GM21723 (cell line): ENCODE data around the gene SEMG1.

Source experiments
- ATAC-seq: cut with Tn5 transposase; IDR thresholded peaks from one replicate; pipeline ENCODE4 v1.9.1; 2021; ENCODE audit warnings: mild to moderate bottlenecking, moderate library complexity; ENCODE audit not compliant: unreplicated experiment

SEMG1 gene, protein sequence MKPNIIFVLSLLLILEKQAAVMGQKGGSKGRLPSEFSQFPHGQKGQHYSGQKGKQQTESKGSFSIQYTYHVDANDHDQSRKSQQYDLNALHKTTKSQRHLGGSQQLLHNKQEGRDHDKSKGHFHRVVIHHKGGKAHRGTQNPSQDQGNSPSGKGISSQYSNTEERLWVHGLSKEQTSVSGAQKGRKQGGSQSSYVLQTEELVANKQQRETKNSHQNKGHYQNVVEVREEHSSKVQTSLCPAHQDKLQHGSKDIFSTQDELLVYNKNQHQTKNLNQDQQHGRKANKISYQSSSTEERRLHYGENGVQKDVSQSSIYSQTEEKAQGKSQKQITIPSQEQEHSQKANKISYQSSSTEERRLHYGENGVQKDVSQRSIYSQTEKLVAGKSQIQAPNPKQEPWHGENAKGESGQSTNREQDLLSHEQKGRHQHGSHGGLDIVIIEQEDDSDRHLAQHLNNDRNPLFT

GRCh38 chr20:45206725-45207124 is at the start of gene SEMG1:
Gene SEMG1, plus strand, starts transcription at chr20:45207033. Its CDS starts 21 bp downstream, at chr20:45207054.
- no peak for ATAC-seq

- ATAC-seq: no peak
Observed at GRCh38 chr20:45157962-45158361, 48.9 kb upstream of the SEMG1 start.

DNA sequence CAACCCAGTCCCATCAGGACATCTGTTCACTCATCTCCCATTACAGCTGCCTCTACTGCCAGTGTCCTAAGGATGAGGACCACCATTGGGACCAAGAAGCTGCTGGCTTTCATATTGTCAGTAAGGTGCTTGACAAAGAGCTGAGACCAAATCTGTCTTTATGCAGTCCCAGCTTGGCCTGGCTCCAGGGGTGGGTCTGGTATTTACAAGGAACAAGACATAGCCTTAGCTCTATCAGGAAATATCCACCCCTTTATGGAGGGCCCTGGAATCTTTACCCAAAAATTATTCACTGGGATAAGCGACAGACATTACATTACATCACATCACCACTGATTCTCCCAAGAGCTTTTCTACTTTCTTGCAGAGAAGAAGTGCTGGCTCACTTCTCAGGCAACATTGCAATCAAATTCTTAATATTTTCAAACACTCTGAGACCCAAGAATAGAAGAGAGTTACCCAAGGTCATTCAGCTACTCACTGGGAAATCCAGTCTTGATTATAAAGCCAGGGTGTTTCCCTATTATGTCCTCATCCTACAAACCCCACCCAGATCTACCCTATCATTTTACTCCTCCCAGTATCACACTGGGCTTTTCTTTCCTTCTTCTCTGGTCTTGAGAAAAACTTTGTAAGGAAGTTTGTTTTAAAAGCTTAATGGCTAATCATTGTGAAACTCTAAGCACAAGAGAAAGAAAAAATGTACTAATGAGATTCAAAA is 43.6 kb upstream of the SEMG1 start:
- ATAC-seq: no peak

DNA sequence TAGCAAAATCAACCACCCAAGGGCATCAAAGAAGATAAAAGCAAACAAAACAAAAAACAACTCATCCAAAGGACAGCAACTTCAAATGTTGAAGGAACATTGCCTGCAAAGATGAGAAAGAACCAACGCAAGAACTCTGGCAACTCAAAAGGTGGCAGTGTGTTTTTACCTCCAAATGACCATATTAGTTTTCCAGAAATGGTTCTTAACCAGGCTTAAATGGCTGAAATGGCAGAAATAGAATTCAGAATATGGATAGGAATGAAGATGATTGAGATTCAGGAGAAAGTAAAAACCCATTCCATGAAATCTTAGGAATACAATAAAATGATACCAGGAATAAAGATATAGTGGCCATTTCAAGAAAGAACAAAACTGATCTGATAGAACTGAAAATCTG is 41.9 kb upstream of the SEMG1 start:
- ATAC-seq: no peak

DNA sequence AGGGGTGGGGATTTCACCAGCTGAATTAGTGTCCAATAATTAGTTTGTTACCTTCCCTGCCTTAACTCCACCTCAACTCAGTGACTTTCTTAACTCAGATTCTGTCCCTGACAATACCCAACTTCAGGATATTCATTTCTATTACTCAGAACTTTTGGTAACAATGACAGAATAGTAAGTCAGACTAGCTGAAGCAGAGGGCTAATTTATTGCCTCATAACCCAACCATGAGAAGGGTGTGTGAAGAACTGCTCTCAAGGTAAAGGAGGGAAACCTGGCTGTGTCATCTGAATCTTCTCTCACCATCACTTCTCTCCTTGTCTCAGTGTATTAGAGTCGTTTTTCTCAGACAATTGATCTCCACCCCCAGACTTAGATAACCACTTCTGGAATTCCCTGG is 33.3 kb upstream of the SEMG1 start:
- no peak for ATAC-seq

DNA sequence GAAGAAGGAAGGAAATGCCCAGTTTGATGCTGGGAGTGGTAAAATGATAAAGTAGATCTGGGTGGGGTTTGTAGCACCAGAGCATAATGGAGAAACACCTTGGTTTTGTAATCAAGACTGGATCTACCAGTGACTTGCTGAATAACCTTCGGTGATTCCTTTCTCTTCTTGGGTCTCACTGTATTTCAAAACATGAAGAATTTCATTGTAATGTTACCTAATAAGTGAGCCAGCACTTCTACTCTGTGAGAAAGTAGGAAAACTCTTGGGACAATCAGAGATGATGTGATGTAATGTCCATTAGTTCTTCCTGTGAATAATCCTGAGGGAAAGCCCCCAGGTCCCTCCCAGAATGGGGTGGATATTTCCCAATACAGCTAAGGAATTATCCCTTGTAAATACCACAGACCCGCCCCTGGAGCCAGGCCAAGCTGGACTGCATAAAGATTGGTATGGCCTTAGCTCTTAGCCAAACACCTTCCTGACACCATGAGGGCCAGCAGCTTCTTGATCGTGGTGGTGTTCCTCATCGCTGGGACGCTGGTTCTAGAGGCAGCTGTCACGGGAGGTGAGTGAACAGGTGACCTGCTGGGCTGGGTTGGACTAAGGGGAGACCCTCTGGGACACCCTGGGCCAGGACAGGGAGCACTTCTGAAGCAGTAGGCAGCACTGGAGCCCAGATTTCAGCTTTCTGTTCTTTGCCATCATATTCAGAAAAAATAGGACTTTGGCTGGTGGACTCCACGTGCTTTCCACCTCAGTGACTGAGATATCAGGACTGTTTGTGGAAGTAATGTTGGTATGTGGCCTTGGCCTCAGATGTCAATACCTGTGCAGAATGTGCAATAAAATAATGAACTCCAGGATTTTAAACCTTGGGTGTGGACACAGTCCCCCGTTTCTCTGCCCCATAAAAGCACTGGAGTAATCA is 32.1 kb upstream of the SEMG1 start, which contains the start of gene PI3:
TSS of gene PI3 (plus strand) at position 469 of the 931 bp plus-strand sequence. CDS start at position 490, 21 bp downstream.
- no peak for ATAC-seq

- no peak for ATAC-seq
Observed at GRCh38 chr20:45176526-45177267, 30.1 kb upstream of the SEMG1 start.

DNA sequence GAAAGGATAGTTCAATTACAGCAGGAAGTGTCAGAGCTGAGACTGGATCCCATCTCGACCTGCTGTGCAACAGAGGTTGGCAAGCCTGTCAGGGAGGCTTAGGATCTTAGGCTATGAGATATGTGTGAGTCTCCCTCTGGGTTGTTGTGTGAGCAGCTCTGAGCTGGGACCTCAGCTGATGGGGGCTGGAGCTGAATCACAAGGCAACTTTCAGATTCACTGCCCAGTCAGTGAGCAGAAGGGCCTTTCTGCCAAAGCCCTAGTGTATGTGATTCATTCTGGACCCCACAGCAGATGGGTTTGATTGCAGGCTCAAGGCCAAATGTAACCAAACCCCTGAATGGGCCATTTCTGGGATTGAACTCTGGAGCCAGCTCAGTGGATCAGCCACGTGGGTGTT is 27.7 kb upstream of the SEMG1 start:
- no peak for ATAC-seq

DNA sequence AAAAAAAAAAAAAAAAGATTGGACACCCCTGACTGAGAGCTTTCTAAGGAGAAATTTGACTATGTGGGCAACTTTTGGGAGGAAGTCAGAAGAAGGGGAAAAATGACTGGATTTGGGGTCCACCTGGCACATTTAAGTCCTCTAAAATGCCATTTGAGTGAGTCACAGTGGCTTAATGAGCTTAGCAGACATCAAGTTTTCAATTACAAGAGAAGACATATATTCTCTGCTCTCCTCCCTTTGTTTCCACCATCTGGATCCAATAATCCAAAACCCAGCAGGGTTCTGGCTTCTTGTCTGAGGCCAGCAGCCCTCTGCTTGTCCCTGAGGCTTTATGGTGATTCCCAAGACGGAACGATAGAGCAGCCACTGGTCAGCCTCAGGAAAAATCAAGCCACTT is 25.2 kb upstream of the SEMG1 start:
- ATAC-seq: no peak

GRCh38 chr20:45183084-45183483 is 23.7 kb upstream of the SEMG1 start:
- no peak for ATAC-seq

- ATAC-seq: no peak
Observed at GRCh38 chr20:45187693-45188092, 19.1 kb upstream of the SEMG1 start.

GRCh38 chr20:45189067-45189609 is 17.7 kb upstream of the SEMG1 start:
- no peak for ATAC-seq

DNA sequence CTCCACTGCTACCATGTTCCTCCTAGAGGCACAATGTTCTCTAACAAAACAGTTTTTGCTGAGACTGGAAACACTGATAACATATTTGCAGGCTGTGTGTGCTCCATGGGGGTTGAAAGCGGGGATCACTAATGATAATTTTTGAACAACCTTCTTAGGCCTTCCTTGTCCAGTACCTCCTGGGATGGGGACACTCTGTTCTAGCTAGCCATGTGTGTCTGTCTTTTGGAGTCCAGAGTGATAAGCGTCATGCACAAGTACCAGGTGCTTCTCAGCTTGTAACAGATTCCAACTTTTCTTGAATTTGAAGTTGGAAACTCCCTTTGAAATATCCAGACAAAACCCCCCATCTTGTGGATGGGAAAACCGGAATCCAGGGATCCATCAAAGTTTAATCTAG is 17.0 kb upstream of the SEMG1 start:
- ATAC-seq: no peak

DNA sequence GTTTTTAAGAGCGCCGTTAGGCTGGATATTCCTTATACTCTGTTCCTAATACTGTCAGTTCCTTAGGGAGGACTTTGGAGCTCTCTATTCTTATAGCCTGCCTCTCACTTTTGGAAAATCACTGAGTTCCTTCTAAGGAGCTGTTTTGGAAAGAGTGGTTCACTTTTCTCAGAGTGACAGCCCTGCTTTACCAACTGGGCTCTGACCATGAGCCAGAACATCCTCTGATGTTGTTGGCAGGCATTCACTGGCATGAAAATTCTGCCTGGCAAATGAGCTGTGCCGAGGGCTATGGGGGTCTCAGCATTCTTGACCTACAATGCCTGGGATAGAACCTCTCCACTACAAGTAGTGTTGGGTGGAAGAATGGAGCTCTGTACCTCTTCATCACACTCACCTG is 14.9 kb upstream of the SEMG1 start:
- ATAC-seq: no peak

DNA sequence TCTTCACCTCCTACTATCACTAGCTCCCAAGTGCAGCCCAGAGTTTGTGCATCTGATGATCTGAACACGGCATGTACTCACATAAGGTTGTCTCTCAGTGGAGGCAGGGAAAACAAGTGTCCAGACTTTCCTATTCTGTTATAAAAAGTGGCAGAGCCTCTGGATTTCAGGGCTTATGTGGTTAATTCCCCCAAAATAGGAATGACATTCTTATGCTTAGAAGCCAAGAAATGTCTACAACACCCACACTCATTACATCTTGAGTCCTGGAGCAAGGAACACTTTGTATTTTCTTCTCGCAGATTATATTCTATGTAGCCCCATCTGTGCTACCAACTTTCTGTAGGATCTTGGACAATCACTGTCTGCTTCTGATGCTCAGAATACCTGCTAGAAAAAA is 13.5 kb upstream of the SEMG1 start:
- no peak for ATAC-seq

- ATAC-seq: no peak
Observed at GRCh38 chr20:45209924-45210323, 3.1 kb downstream of the SEMG1 start.

GRCh38 chr20:45211569-45212474 is 5.0 kb downstream of the SEMG1 start:
- ATAC-seq: no peak

GRCh38 chr20:45212836-45213235 is 6.0 kb downstream of the SEMG1 start:
- no peak for ATAC-seq

DNA sequence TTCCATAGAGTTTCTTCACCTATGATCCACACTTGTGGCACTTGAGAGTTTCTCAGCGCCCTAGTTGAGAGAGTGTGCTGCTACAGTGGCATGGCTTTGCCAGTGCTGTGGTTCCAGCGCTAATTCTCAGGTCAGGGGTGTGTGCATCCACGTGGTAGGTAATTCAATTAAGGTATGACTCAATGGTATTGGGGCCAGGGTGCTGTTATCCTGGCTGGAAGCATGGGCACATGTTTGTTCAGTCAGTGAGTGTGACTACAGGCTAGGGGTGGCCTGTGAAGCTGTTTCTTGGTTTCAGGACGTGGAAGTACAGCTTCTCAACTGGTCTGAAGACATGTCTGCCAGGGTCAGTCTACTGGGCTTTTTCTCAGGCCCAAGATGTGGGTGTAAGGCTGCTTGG is 11.3 kb downstream of the SEMG1 start:
- ATAC-seq: no peak
